HEK293 (cell line): ENCODE results near the gene MRC2.

Experiments used
- CTCF ChIA-PET: fragments of 350-600 bp; formaldehyde crosslinking; extraction: SDS; loops from one replicate; lab custom pipeline; 2021; ENCODE audit warnings: antibody characterized with exemption; lab: Yijun Ruan, JAX
- POLR2A ChIA-PET: fragments of 300-600 bp; formaldehyde crosslinking; extraction: SDS; loops from one replicate; lab custom pipeline; 2020; ENCODE audit warnings: antibody characterized with exemption, inconsistent platforms; lab: Yijun Ruan, JAX
- H3K27ac ChIP-seq: fragments of 200-500 bp; sonication (Bioruptor generic); 2 replicates; pipeline ENCODE4 v1.5.1; 2014; ENCODE audit warnings: low read depth, low read length, control low read depth, inconsistent platforms; ENCODE audit errors: extremely low read depth
- H3K36me3 ChIP-seq, 2 experiments: fragments of 200-500 bp in 1 of 2; sonication (Bioruptor generic) in 1 of 2; 1 replicate in 1 of 2; 2 replicates in 1 of 2; pipeline ENCODE4 v1.5.1; 2014 to 2017; ENCODE audit warnings: inconsistent platforms in 2 of 2, low read length in 2 of 2; ENCODE audit not compliant: control insufficient read depth in 2 of 2, insufficient read depth in 1 of 2
- H3K4me1 ChIP-seq: fragments of 200-500 bp; sonication (Bioruptor generic); 2 replicates; pipeline ENCODE4 v1.5.1; 2014; ENCODE audit warnings: mild to moderate bottlenecking, low read length, inconsistent platforms; ENCODE audit not compliant: control insufficient read depth, insufficient read depth
- H3K4me3 ChIP-seq: 2 replicates; pipeline ENCODE4 v1.5.1; 2011; ENCODE audit warnings: low read depth, mild to moderate bottlenecking, control low read depth, low read length, moderate library complexity
- H3K9me3 ChIP-seq: fragments of 200-500 bp; sonication (Bioruptor generic); 2 replicates; pipeline ENCODE4 v1.5.1; 2014; ENCODE audit warnings: low read depth, low read length, inconsistent platforms; ENCODE audit not compliant: control insufficient read depth, insufficient read depth
- ATF2 ChIP-seq: fragments of 450-650 bp; formaldehyde crosslinking; IDR thresholded peaks from 2 replicates; pipeline ENCODE4 v1.5.1; 2016; ENCODE audit warnings: missing biosample characterization, missing genetic modification characterization, low read depth
- GLIS1 ChIP-seq: fragments of 450-650 bp; formaldehyde crosslinking; IDR thresholded peaks from 2 replicates; pipeline ENCODE4 v1.5.1; 2016; ENCODE audit warnings: missing biosample characterization, missing genetic modification characterization
- GLIS2 ChIP-seq: fragments of 450-650 bp; formaldehyde crosslinking; IDR thresholded peaks from 2 replicates; pipeline ENCODE4 v1.5.1; 2016; ENCODE audit warnings: missing biosample characterization, missing genetic modification characterization
- HOXD13 ChIP-seq: sonication (generic); formaldehyde crosslinking; IDR thresholded peaks from 2 replicates; pipeline ENCODE4 v1.8.0; 2022; ENCODE audit warnings: missing genetic modification reagents, borderline replicate concordance
- KLF9 ChIP-seq: fragments of 450-650 bp; formaldehyde crosslinking; IDR thresholded peaks from 2 replicates; pipeline ENCODE4 v1.5.1; 2016; ENCODE audit warnings: missing biosample characterization, missing genetic modification characterization, low read depth
- PATZ1 ChIP-seq: fragments of 450-650 bp; formaldehyde crosslinking; IDR thresholded peaks from 2 replicates; pipeline ENCODE4 v1.5.1; 2016; ENCODE audit warnings: missing biosample characterization, missing genetic modification characterization
- SP3 ChIP-seq: fragments of 450-650 bp; formaldehyde crosslinking; IDR thresholded peaks from 2 replicates; pipeline ENCODE4 v1.5.1; 2016; ENCODE audit warnings: missing biosample characterization, missing genetic modification characterization
- YY2 ChIP-seq: fragments of 450-650 bp; formaldehyde crosslinking; IDR thresholded peaks from 2 replicates; pipeline ENCODE4 v1.5.1; 2016; ENCODE audit warnings: missing biosample characterization, missing genetic modification characterization
- ZBTB21 ChIP-seq: fragments of 450-650 bp; formaldehyde crosslinking; IDR thresholded peaks from 2 replicates; pipeline ENCODE4 v1.5.1; 2017; ENCODE audit warnings: missing biosample characterization, missing genetic modification characterization
- ZFHX2 ChIP-seq: fragments of 450-650 bp; formaldehyde crosslinking; conservative IDR thresholded peaks from 2 replicates; pipeline ENCODE4 v1.5.1; 2016; ENCODE audit warnings: missing biosample characterization, missing genetic modification characterization
- ZFP37 ChIP-seq: fragments of 450-650 bp; formaldehyde crosslinking; IDR thresholded peaks from 2 replicates; pipeline ENCODE4 v1.5.1; 2016; ENCODE audit warnings: missing biosample characterization, missing genetic modification characterization
- ZIC2 ChIP-seq: fragments of 450-650 bp; formaldehyde crosslinking; IDR thresholded peaks from 2 replicates; pipeline ENCODE4 v1.5.1; 2016; ENCODE audit warnings: missing biosample characterization, missing genetic modification characterization
- ZNF138 ChIP-seq: fragments of 450-650 bp; formaldehyde crosslinking; IDR thresholded peaks from 2 replicates; pipeline ENCODE4 v1.5.1; 2016; ENCODE audit warnings: missing biosample characterization, missing genetic modification characterization, borderline replicate concordance
- ZNF146 ChIP-seq: fragments of 450-650 bp; formaldehyde crosslinking; IDR thresholded peaks from 2 replicates; pipeline ENCODE4 v1.5.1; 2016; ENCODE audit warnings: missing biosample characterization, missing genetic modification characterization
- ZNF18 ChIP-seq: fragments of 450-650 bp; formaldehyde crosslinking; IDR thresholded peaks from 2 replicates; pipeline ENCODE4 v1.5.1; 2016; ENCODE audit warnings: missing biosample characterization, missing genetic modification characterization
- ZNF239 ChIP-seq: fragments of 450-650 bp; formaldehyde crosslinking; IDR thresholded peaks from 2 replicates; pipeline ENCODE4 v1.5.1; 2016; ENCODE audit warnings: missing biosample characterization, missing genetic modification characterization
- ZNF350 ChIP-seq: fragments of 450-650 bp; formaldehyde crosslinking; IDR thresholded peaks from 2 replicates; pipeline ENCODE4 v1.5.0; 2017; ENCODE audit warnings: missing biosample characterization, mild to moderate bottlenecking, missing genetic modification characterization
- ZNF561 ChIP-seq: fragments of 450-650 bp; IDR thresholded peaks from 2 replicates; pipeline ENCODE4 v1.5.1; 2018; ENCODE audit warnings: missing biosample characterization, missing genetic modification characterization, borderline replicate concordance
- ZNF571 ChIP-seq: fragments of 450-650 bp; formaldehyde crosslinking; IDR thresholded peaks from 2 replicates; pipeline ENCODE4 v1.5.0; 2017; ENCODE audit warnings: missing biosample characterization, missing genetic modification characterization
- ZNF645 ChIP-seq: fragments of 450-650 bp; formaldehyde crosslinking; IDR thresholded peaks from 2 replicates; pipeline ENCODE4; 2016; ENCODE audit warnings: missing biosample characterization, missing genetic modification characterization
- ZNF692 ChIP-seq: fragments of 450-650 bp; formaldehyde crosslinking; IDR thresholded peaks from 2 replicates; pipeline ENCODE4 v1.5.1; 2016; ENCODE audit warnings: missing biosample characterization, missing genetic modification characterization
- ZNF792 ChIP-seq: fragments of 450-650 bp; formaldehyde crosslinking; IDR thresholded peaks from 2 replicates; pipeline ENCODE4 v1.5.1; 2016; ENCODE audit warnings: missing biosample characterization, missing genetic modification characterization
- ZSCAN30 ChIP-seq: fragments of 450-650 bp; IDR thresholded peaks from 2 replicates; pipeline ENCODE4 v1.5.1; 2018; ENCODE audit warnings: missing biosample characterization, mild to moderate bottlenecking, missing genetic modification characterization, moderate library complexity
- ZSCAN5A ChIP-seq: fragments of 450-650 bp; formaldehyde crosslinking; IDR thresholded peaks from 2 replicates; pipeline ENCODE4 v1.5.1; 2016; ENCODE audit warnings: missing biosample characterization, missing genetic modification characterization

The MRC2 gene

GRCh38 chr17:62628831-62629555 is 1.5 kb downstream of the MRC2 start:
- H3K27ac ChIP-seq, result no peak overlapping the region; the same call in 1 of the 2 replicates
- POLR2A ChIA-PET, result interaction anchor here (0.5 to 1.5 kb wide), 2 partner anchors 18 to 765 kb away, joined by 3 to 4 read pairs; partner anchors contain the start of gene BRIP1
- H3K36me3 ChIP-seq, result peaks cover 0 to 6% of the 10 kb centered on the region in 2 experiments; a peak in 1 of 3 replicates
- H3K4me1 ChIP-seq, result peaks cover 2% of the 10 kb centered on the region; the same call in 1 of the 2 replicates
- CTCF ChIA-PET, result interaction anchor here (0.6 kb wide), 1 partner anchor 65 kb away, joined by 4 read pairs; no protein-coding TSS in a partner anchor
- peak overlapping the region; percentile 64 for H3K4me3 ChIP-seq
- TF ChIP-seq SP3 (tag by site-specific recombination) (no peak), YY2 (tag by site-specific recombination) (no peak), PATZ1 (tag by site-specific recombination) (no peak), ZSCAN5A (tag by site-specific recombination) (no peak), ZBTB21 (tag by site-specific recombination) (no peak), ZNF692 (tag by site-specific recombination) (no peak), ZIC2 (tag by site-specific recombination) (peak; percentile 46; the same call in 1 of the 2 replicates), ZNF350 (tag by site-specific recombination) (no peak), ZNF561 (tag by site-specific recombination) (no peak), ZNF239 (tag by site-specific recombination) (no peak), ZNF146 (no peak), ZSCAN30 (tag by site-specific recombination) (no peak), ZNF792 (tag by site-specific recombination) (no peak), ATF2 (tag by site-specific recombination) (no peak), GLIS1 (tag by site-specific recombination) (peak; percentile 30)
- H3K9me3 ChIP-seq, result no peaks in the 10 kb centered on the region

- H3K27ac ChIP-seq, result no peak overlapping the region
- H3K9me3 ChIP-seq, result no peaks in the 10 kb centered on the region
- CTCF ChIA-PET, result interaction anchor here (0.6 kb wide), 1 partner anchor 64 kb away, joined by 4 read pairs; no protein-coding TSS in a partner anchor
- peaks cover 0 to 6% of the 10 kb centered on the region in 2 experiments; a peak in 1 of 3 replicates for H3K36me3 ChIP-seq
- no peak overlapping the region for H3K4me3 ChIP-seq
- peaks cover 2% of the 10 kb centered on the region; the same call in 1 of the 2 replicates for H3K4me1 ChIP-seq
- POLR2A ChIA-PET, result interaction anchor here (1.5 kb wide), 1 partner anchor 17 kb away, joined by 3 read pairs; no protein-coding TSS in a partner anchor
- TF ChIP-seq GLIS2 (tag by site-specific recombination) (peak; percentile 36; the same call in 1 of the 2 replicates), ZFP37 (tag by site-specific recombination) (no peak), HOXD13 (CRISPR knock-in tag) (no peak), ZNF138 (no peak), KLF9 (tag by site-specific recombination) (no peak), ZNF18 (tag by site-specific recombination) (no peak), ZFHX2 (peak; percentile 73), ZNF645 (tag by site-specific recombination) (no peak), ZNF571 (no peak)
Observed at GRCh38 chr17:62629556-62630364, 2.3 kb downstream of the MRC2 start.
